ENCODE measurements around the gene FBXW4.

FBXW4 gene

GRCh38 chr10:101653536-101653935, 41.4 kb downstream of the FBXW4 start:
- Histone ChIP-seq H3K36me3 (ENCODE audit: control insufficient read depth in 2 of 2, insufficient read depth in 1 of 2, low read length in 2 of 2) (peaks cover 4 to 17% of the 10 kb centered on the region in 2 experiments; a peak in 2 of 3 replicates), H3K9me3 (ENCODE audit: control insufficient read depth, insufficient read depth, low read depth, low read length) (no peaks in the 10 kb centered on the region), H3K4me1 (ENCODE audit: control insufficient read depth, insufficient read depth, low read length) (no peaks in the 10 kb centered on the region), H3K27ac (ENCODE audit: extremely low read depth, low read depth, low read length) (no peak overlapping the region), H3K4me3 (ENCODE audit: low read depth, low read length) (no peak overlapping the region)
- ChIA-PET CTCF (no interaction called here), POLR2A (interaction anchor here (0.5 kb wide), 1 partner anchor 97 kb away, joined by 6 read pairs; no protein-coding TSS in a partner anchor)
- no peak for TF ChIP-seq ZNF692 (tag by site-specific recombination; IDR thresholded peaks at IDR 0.05)
- TF ChIP-seq ZBTB11 (tag by site-specific recombination; conservative IDR thresholded peaks at IDR 0.05; ENCODE audit: low read depth), result no peak
- TF ChIP-seq BCL11A (tag by site-specific recombination; IDR thresholded peaks at IDR 0.05; ENCODE audit: low read depth), result no peak
- no peak for TF ChIP-seq ZNF302 (tag by site-specific recombination; IDR thresholded peaks at IDR 0.05; ENCODE audit: low read depth)

GRCh38 chr10:101651336-101651735, 43.6 kb downstream of the FBXW4 start:
- H3K9me3 ChIP-seq (ENCODE audit: control insufficient read depth, insufficient read depth, low read depth, low read length), result no peaks in the 10 kb centered on the region
- peaks cover 0 to 11% of the 10 kb centered on the region in 2 experiments; a peak in 2 of 3 replicates for H3K36me3 ChIP-seq (ENCODE audit: control insufficient read depth in 2 of 2, insufficient read depth in 1 of 2, low read length in 2 of 2)
- POLR2A ChIA-PET, result interaction anchor here (0.6 kb wide), 1 partner anchor 259 kb away, joined by 5 read pairs; no protein-coding TSS in a partner anchor
- no peaks in the 10 kb centered on the region for H3K4me1 ChIP-seq (ENCODE audit: control insufficient read depth, insufficient read depth, low read length)
- CTCF ChIA-PET, result no interaction called here
- H3K27ac ChIP-seq (ENCODE audit: extremely low read depth, low read depth, low read length), result no peak overlapping the region
- TF ChIP-seq ZNF416 (tag by site-specific recombination; IDR thresholded peaks at IDR 0.05) (no peak), PRDM1 (tag by site-specific recombination; IDR thresholded peaks at IDR 0.05) (no peak), ZNF394 (tag by site-specific recombination; IDR thresholded peaks at IDR 0.05; ENCODE audit: borderline replicate concordance) (no peak), ZNF2 (tag by site-specific recombination; IDR thresholded peaks at IDR 0.05) (no peak), ZNF433 (tag by site-specific recombination; IDR thresholded peaks at IDR 0.05; ENCODE audit: low read depth) (no peak), ZNF658 (tag by site-specific recombination; IDR thresholded peaks at IDR 0.05) (no peak), ZNF768 (tag by site-specific recombination; IDR thresholded peaks at IDR 0.05) (no peak), ZBTB26 (tag by site-specific recombination; optimal IDR thresholded peaks at IDR 0.05) (no peak)
- H3K4me3 ChIP-seq (ENCODE audit: low read depth, low read length), result no peak overlapping the region

GRCh38 chr10:101650863-101651262, 44.1 kb downstream of the FBXW4 start:
- H3K27ac ChIP-seq (ENCODE audit: extremely low read depth, low read depth, low read length), result no peak overlapping the region
- peaks cover 0 to 6% of the 10 kb centered on the region in 2 experiments; a peak in 2 of 3 replicates for H3K36me3 ChIP-seq (ENCODE audit: control insufficient read depth in 2 of 2, insufficient read depth in 1 of 2, low read length in 2 of 2)
- no peak for TF ChIP-seq ZNF747 (tag by site-specific recombination; IDR thresholded peaks at IDR 0.05)
- no peak for TF ChIP-seq ZNF132 (tag by site-specific recombination; IDR thresholded peaks at IDR 0.05; ENCODE audit: borderline replicate concordance)
- no peak overlapping the region for H3K4me3 ChIP-seq (ENCODE audit: low read depth, low read length)
- ChIA-PET CTCF (no interaction called here), POLR2A (no interaction called here)
- no peaks in the 10 kb centered on the region for H3K9me3 ChIP-seq (ENCODE audit: control insufficient read depth, insufficient read depth, low read depth, low read length)
- no peaks in the 10 kb centered on the region for H3K4me1 ChIP-seq (ENCODE audit: control insufficient read depth, insufficient read depth, low read length)
